Right kidney (tissue), 1 donor: ENCODE measurements around the gene HRAS.

Source experiments
- DNase-seq: peaks from one replicate; pipeline ENCODE4 v3.0.0-alpha.2; 2016

HRAS gene

DNA sequence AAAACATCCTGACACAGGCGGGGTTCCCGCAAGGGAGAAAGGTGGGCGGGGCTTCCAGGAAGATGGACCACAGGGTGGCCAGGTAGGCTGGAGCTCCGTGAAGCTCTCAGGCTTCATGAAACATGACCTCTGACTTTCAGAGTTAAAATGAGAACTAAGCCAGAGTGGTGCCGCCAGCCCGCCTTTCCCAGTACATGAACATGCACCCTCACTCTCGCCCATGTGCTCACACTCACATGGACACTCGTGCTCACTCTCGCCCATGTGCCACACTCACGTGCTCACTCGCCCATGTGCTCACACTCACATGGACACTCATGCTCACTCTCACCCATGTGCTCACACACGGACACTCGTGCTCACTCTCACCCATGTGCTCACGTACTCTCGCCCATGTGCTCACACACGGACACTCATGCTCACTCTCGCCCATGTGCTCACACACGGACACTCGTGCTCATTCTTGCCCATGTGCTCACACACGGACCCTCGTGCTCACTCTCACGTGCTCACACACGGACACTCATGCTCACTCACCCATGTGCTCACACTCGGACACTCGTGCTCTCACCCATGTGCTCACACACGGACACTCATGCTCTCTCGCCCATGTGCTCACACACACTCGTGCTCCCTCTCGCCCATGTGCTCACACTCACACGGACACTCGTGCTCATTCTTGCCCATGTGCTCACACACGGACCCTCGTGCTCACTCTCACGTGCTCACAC, 38.4 kb downstream of the HRAS start:
- DNase-seq = no peak

GRCh38 chr11:495537-495931, 39.8 kb downstream of the HRAS start:
- no peak for DNase-seq

DNA sequence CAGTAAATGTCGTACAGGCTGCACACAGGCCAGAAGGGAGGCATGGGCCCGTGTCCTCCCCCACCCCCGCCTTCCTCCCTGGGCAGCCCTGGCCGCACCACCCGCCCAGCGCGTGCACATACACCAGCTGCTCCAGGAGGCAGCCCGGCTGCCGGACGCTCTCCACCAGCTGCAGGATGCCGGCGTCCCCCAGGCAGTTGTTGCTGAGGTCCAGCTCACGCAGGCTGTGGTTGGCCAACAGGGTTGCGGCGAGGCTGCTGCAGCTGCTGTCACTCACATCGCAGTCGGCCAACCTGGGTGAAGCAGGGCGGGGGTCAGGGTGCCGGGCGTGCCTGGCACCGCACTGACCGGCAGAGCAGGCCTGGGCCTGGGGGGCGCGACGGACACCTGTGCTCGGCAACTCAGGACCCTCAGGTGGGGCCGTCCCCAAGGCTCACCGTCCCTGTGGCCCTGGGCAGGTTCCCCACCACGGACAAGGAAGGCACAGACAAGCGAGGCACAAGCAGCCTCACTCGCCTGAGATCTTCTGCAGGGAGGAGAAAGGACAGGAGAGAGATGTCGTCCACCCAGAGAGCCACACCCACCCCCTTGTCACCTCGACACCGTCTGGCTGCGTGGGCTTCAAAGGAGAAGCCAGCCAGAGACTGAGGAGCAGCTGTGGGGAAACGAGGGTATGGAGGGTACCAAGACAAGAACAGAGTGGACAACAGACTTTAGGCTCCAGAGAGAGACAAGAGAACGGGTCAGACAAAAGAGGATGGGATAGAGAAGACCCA, 40.4 kb downstream of the HRAS start:
- no peak for DNase-seq

DNA sequence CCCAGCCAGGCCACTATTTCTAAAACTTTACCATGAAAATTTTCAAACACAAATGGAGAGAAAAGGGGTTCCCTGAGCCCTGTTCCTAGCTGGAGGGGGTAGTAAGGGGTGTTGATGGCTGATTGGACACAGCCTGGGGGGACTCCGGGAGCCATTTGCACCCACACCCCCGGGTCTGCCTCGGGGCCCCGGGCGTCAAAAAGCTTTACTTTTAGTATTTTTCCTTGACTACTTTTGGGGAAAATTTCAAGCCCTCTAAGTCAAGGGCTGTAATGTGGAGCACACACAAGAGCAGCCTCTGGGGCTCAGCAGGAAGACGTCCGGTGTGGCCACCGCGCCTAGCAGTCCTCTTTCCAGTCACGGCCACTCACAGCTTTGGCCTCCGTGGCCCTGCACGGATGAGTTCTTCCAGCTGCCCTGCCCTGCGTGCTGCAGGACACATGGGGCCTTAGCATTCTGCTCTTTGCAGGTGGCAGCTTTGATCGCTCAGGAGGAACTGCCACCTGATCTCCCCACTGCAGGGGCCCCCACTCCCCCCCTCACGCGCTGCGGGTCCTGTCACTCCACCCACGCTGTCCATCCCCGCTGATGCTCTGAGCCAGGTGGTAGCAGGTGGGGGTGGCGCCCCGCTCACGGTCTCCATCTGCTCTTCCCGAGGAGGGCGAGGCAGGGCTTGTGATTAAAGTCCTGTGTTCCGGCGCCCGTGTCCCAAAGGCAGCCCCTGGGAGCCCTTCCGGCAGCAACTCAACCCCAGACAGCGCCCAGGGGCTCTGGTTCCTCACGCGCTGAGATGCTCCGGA, 42.7 kb downstream of the HRAS start:
- no peak for DNase-seq

GRCh38 chr11:491358-491757, 44.0 kb downstream of the HRAS start:
- DNase-seq = no peak

DNA sequence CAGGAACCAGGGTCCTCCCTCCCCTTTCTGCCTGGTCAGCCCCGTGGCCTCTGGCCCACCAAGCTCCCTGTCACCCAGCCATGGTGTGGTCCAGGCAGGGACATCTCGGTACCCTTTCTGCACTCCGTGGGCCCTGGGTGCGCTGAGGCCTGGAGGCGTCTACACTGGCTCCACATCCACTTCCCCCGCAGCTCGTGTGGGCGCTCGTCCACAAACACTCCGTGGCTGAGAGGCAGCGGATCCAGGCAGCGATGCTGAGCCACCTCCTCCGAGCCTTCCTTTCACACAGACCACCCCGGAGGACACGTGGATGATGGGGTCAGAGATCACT, 44.5 kb downstream of the HRAS start:
- no peak for DNase-seq

- DNase-seq = no peak
These were observed 45.0 kb downstream of the HRAS start for GRCh38 chr11:490186-490929.

GRCh38 chr11:489610-490185, 45.7 kb downstream of the HRAS start:
- no peak for DNase-seq

- no peak for DNase-seq
These were observed 46.4 kb downstream of the HRAS start for GRCh38 chr11:488992-489391.

GRCh38 chr11:488579-488978, 46.8 kb downstream of the HRAS start:
- no peak for DNase-seq

GRCh38 chr11:488062-488461, 47.3 kb downstream of the HRAS start:
- DNase-seq = no peak

GRCh38 chr11:487571-488021, 47.8 kb downstream of the HRAS start:
- DNase-seq = no peak

GRCh38 chr11:486189-486588, 49.2 kb downstream of the HRAS start:
- no peak for DNase-seq

DNA sequence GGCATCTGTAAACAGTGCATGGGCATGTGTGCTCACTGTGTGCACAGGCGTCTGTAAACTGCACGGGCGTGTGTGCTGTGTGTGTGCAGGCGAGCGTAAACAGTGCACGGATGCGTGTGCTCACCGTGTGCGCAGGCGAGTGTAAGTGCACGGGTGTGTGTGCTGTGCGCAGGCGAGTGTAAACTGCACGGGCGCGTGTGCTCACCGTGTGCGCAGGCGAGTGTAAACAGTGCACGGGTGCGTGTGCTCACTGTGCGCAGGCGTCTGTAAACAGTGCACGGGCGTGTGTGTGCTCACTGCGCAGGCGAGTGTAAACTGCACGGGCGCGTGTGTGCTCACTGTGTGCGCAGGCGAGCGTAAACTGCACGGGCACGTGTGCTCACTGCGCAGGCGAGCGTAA, 50.8 kb downstream of the HRAS start:
- DNase-seq = no peak
